NCI-H2107 (cell line): ENCODE data around the gene EFCC1.
A peak's percentile ranks its signal among the peaks of the same experiment; 100 is the strongest.

Experiments
- DNase-seq: peaks from one replicate; lab custom pipeline; 2025; lab: John Stamatoyannopoulos, UW

The EFCC1 gene

DNA sequence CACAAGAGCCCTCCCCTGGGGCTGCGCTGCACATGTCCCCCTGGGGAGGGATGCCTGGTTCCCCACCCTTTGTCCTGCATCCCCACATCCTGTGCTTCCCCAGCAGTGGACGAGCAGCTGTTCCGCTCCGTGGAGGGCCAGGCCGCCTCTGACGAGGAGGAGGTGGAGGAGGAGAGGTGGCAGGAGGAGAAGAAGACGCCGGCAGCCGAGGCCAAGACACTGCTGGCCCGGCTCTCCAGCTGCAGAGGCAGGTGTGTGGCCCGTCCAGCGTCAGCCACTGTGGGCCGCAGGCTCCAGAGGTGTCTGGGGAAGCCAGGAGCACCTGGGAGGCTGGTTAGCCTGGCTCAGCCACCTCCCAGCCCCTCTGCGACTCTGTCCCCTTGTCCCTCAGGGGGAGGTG is 31.6 kb downstream of the EFCC1 start:
- no peak for DNase-seq

- no peak for DNase-seq
Observed at GRCh38 chr3:129033151-129033550, 32.0 kb downstream of the EFCC1 start.

DNA sequence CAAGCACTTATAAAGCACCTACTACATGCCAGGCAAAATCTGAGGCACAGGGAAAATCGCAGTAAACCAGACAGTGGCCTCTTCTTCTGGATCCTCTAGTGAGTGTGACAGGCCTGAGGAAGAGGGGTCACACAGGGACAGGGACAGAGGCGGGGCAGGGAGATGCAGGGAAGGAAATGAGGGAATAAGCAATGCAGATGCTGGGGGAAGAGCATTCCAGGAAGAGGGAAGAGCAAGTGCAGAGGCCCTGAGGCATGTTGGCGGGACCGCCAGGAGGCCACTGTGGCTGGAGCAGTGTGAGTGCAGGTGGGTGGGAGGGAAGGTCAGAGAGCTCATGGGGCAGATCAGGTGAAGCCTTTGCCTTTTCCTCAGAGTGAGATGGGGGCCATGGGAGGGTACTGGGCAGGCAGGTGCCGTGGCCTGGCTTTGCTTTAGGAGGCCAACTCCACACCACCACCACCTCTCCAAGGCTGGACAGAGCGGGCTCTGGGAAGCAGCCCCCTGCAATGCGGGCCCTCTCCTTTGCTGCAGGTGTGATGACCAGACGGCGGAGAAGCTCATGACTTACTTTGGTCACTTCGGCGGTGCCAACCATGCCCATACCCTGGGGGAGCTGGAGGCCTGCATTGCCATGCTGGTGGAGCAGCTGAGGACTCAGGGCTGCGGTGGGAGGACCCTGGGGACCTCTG is 32.7 kb downstream of the EFCC1 start:
- no peak for DNase-seq

- DNase-seq = no peak
Observed at GRCh38 chr3:129034642-129035041, 33.5 kb downstream of the EFCC1 start.

- DNase-seq = no peak
Observed at GRCh38 chr3:129035360-129036221, 34.5 kb downstream of the EFCC1 start.

DNA sequence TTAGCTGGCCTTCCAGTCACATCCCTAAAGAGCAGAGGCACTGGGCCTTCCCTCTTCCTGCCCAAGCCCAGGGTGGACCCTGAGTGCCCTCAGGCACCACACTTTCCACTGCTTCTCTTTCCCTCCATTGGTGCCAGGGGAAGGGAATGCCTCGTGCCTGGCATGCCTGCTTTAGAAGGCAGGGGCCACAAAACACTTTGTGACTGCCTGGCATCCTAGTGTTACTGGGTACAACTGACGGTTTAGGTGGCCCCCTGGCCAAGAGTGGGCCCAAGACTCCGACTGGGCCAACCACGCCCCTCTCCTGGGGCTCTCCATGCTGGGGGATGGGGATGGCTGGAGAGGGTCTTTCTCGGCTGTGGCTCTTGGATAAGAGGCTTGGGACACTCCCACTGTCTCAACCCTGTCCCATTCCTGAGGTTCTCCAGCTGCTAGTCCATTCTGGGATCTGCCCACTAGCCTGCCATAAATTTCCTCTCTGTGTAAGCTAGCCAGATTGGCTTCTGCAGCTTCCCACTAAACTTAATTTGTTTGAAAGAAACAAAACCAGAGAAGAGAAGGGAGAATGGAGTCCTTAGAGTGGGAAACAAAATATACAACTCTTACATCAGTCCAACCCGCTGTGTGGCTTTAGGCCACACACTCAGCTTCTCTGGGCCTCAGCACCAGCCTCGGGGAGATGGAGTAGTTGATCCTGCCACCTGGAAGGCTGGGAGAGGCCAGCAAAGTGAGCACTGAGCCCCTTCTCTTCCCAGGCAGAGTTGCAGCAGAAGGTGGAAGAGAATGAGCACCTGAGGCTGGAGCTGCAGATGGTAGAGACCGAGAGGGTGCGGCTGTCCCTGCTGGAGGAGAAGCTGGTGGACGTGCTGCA is 35.4 kb downstream of the EFCC1 start:
- no peak for DNase-seq

- no peak for DNase-seq
Observed at GRCh38 chr3:129037093-129037419, 36.0 kb downstream of the EFCC1 start.

DNA sequence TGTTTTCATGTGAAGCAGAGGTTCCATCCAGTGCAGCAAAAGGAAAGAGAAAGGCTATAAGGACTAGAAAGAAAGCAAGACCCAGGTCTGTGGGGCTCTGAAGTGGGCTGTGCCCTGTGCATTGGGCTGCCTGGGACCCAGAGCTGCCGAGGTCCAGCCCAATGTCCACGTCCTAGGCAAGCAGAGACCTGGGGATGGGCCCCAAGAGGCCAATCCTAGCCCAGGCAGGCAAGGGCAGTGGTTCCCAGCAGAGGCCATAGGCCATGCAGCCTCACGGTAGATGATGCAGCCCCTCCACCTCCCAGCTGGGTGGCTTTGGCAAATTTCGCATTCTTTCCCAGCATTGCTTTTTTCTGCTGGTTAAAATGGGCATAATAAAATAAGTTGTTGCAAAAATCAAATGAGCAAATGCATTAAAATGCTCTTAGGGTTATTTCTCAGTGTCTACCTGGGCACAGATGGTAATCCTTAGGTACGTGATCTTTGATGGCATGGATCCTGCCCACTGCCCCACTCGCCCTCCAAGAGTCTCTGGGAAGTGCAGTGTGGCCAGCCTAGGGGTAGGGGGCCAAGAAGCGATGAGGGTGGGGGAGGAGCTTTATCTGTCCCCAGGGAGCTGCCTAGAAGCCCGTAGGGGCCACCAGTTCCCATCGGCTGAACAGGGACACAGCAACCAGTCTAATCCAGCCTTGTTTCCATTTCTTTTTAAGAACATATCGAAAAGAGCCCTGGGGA is 37.2 kb downstream of the EFCC1 start:
- DNase-seq = no peak

GRCh38 chr3:129039271-129040038 is 38.4 kb downstream of the EFCC1 start:
- peak; percentile 82 for DNase-seq

DNA sequence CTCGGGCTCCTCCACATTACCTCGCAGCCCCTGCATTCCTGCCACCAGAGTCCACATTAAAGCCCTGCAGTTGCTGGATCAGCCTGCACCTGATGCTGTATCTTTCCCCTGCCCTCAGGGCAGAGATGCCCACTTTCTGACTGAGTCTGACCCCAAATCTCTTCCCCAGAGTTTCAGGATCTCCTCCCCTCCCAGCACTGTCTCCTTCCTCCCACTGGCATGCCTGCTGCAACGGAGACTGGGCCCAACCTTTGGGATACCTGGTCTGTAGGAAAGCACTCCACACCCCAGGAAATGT is 38.9 kb downstream of the EFCC1 start:
- DNase-seq = no peak

DNA sequence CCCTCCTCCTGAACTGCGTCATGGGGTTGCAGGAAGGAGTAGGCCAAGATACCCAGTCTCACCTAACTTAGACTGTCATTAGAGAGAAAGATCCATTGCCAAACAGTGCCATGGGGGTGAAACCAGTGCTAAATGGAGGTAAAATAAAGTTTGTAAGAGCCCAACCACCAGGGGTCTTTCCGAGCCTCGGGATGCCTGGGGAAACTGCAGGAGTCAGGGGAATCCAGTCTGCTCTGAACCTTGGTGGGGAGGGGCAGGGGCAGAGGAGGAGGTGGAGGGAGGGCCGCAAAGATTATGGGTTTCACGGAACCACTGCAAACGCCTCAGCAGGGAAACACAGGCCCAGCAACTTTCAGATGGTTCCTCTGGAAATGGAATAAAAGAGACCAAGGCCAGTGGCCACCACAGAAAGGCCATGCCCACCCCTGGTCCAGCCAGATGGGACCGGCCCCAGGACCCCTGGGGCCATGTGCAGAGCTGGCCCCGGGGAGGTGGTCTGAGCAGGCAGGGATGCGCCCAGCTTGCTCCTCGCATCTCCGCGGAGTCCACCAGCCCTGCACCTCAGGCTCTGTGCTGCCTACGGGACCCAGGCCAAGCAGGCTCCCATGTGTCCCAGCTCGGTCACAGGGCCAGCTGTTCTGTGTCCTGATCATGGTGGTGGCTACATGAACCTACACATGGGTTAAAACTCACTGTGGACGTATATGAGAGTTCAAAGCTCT is 39.6 kb downstream of the EFCC1 start:
- DNase-seq = no peak

DNA sequence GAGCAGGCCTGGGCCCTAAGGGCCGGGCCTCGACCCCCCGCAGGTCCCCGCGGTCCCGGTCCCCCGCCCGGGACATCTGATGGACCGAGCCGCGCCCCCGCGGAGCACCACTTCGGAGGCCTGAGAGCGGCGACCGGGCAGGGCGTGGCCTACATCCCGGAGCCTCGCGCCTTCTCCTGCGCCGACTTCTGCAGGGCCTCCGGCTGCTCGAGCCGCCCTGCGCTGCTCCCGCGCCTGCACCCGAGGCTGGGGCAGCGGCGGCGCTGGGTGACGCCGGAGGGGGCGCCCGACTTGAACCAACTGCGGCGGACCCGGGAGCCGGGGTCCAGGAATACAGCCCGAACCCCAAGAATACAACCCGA is 44.6 kb downstream of the EFCC1 start:
- DNase-seq = no peak

DNA sequence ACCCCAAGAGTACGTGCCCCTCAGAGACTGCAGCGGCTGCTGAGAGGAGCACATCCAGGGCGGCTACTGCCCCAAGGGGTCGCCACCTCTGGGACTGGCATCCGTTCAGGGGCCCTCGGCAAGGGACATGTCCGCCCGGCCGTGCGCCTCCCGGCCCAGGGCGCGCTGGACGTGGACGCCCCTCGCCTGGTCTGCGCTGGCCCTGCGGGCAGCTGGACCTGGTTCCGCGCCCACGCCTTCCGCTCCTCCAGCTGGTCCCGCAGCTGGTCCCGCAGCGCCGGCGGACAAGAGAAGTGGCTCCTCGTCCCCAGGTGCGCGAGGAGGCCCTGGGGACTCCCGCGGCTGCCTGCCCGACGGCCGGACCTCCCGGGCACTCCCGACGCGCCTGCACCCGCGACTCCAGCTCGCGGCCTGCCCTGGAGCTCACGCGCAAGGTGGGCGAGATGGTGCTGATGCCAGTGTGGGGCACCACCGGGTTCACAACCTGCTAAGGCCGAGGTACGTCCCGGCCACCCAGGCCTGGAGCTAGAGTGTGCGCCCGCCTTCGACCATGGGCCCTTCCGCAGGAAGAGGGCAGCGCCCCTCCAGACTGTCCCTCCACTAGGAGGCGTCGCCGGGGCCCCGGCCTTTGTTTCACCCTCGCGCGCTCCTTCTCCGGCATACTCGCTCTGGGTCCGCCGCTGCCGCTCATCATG is 45.1 kb downstream of the EFCC1 start:
- no peak for DNase-seq

GRCh38 chr3:129046732-129047552 is 45.8 kb downstream of the EFCC1 start:
- DNase-seq = no peak

DNA sequence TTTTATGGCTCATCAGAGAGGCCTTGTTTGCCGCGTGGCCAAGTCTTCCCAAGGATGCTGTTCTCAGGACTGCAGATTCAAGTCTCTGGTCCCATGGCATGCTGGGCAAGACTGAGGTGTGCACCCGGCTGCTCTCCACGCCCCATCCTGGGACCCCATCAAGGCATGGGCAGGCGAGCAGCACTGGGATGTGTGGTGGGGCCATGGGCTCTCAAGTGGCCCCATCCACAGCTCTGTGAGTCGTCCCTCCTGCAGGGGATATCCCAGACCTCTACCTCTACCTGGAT is 46.4 kb downstream of the EFCC1 start:
- no peak for DNase-seq

DNA sequence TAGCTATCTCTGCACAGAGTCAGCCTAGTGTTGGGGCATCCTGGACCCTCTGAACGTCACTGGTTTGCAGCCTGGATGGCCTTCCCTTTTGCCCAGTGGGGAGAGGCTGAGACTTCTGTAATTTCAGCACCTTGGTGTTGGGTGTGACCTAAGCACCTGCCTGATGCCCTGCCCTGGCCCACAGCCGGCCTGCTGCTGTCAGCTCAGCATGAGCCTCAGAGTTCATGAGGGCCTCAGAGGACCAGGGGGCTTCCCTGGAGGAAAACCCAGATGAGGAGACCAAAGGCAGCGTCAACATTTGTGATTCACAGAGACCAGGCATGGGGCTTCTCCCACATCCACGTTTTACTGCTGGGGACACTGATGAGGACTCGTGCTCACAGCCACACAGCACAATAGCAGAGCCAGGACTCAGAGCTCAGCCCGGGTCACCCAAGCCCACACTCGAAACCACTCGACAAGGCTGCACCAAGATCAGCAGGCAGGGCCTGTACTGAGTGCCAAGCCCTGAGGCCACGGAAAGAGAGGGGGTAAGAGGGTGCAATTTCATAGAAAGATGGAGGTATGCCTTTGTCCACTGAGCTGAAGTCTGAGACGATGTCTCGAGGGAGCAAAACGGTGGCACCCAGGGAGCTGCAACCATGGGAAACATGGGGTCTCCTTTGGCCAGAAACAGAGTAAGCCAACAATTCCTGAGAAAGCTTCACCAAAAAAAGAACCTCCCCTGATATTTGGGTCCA is 49.6 kb downstream of the EFCC1 start:
- no peak for DNase-seq

GRCh38 chr3:129051871-129052340 is 50.8 kb downstream of the EFCC1 start:
- DNase-seq = no peak

DNA sequence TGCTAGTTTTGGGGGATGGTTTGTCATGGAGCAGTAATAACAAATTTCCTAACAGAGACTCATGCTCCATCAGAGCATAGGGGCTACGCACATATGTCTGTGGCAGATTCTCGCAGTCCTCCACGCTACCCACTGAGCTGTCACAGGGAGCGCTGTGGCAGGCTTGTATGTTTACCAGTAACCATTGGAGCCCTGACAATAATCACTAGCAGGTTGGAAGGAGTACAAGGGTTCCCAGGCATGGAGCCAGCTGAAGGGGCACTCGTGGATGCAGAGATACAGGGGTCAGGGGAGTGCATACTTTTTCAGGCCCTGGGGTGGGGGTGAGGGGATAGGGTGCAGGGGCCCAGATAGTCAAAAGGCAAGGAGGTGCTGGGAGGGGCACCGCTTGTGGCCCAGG is 51.6 kb downstream of the EFCC1 start:
- no peak for DNase-seq

GRCh38 chr3:129054605-129055104 is 53.6 kb downstream of the EFCC1 start:
- DNase-seq = no peak
